ENCODE results near the gene C6orf89.
A peak's percentile ranks its signal among the peaks of the same experiment; 100 is the strongest.

C6orf89 gene

GRCh38 chr6:36915599-36915998 lies 29.8 kb downstream of the C6orf89 start:
- H3K4me3 ChIP-seq (ENCODE audit: low read depth in 1 of 2, low read length in 2 of 2), result no peak overlapping the region
- peaks cover 39% of the 10 kb centered on the region for H3K36me3 ChIP-seq (ENCODE audit: insufficient read depth, low read length)
- no peak overlapping the region for H3K27ac ChIP-seq (ENCODE audit: low read depth, low read length)
- peaks cover 26% of the 10 kb centered on the region for H3K4me1 ChIP-seq (ENCODE audit: insufficient read depth, low read length)
- no peaks in the 10 kb centered on the region for H3K9me3 ChIP-seq (ENCODE audit: low read length)
- no peaks in the 10 kb centered on the region for H3K27me3 ChIP-seq (ENCODE audit: control insufficient read depth in 1 of 2, insufficient read depth in 2 of 2, low read length in 2 of 2)
- no peak overlapping the region for H3K9ac ChIP-seq (ENCODE audit: low read length)

GRCh38 chr6:36916126-36916525 lies 30.4 kb downstream of the C6orf89 start:
- H3K4me1 ChIP-seq (ENCODE audit: insufficient read depth, low read length), result peaks cover 26% of the 10 kb centered on the region
- no peak overlapping the region for H3K27ac ChIP-seq (ENCODE audit: low read depth, low read length)
- no peaks in the 10 kb centered on the region for H3K9me3 ChIP-seq (ENCODE audit: low read length)
- H3K9ac ChIP-seq (ENCODE audit: low read length), result no peak overlapping the region
- no peak overlapping the region for H3K4me3 ChIP-seq (ENCODE audit: low read depth in 1 of 2, low read length in 2 of 2)
- H3K27me3 ChIP-seq (ENCODE audit: control insufficient read depth in 1 of 2, insufficient read depth in 2 of 2, low read length in 2 of 2), result no peaks in the 10 kb centered on the region
- H3K36me3 ChIP-seq (ENCODE audit: insufficient read depth, low read length), result peaks cover 39% of the 10 kb centered on the region

DNA sequence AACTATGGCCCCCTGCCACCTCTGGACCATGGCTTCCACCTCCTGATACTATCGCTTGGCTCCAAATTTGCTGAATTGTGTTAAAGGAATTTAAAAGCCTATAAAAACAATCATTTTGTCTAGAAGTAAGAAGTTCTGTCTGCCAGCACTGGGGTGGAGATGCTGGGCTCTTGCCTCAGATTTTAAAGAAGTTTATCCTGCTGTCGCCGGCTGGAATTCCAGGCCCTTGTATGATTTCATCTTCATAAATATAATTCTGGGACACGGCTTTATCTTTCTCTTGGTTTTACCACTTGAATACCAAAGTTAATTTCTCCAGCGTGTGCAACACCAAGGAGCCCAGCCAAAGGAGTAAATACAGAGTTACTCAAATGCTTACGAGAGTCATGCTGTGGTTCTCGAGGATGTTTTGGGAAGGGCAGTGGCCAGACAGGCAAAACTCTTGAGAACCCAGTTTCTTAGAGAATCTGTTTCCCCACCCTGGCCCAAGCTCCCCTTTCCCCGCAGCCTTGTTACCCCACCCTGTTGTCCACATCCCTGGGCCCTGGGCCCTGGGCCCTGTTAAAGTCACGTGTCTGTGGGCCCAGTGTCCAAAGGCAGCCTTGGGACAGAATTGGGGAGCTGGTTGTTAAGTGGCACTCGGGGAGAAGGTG lies 31.9 kb downstream of the C6orf89 start:
- peak overlapping the region; percentile 35 for H3K27ac ChIP-seq (ENCODE audit: low read depth, low read length)
- no peaks in the 10 kb centered on the region for H3K27me3 ChIP-seq (ENCODE audit: control insufficient read depth in 1 of 2, insufficient read depth in 2 of 2, low read length in 2 of 2)
- peaks cover 35% of the 10 kb centered on the region for H3K36me3 ChIP-seq (ENCODE audit: insufficient read depth, low read length)
- H3K9me3 ChIP-seq (ENCODE audit: low read length), result no peaks in the 10 kb centered on the region
- no peak overlapping the region for H3K4me3 ChIP-seq (ENCODE audit: low read depth in 1 of 2, low read length in 2 of 2)
- H3K9ac ChIP-seq (ENCODE audit: low read length), result no peak overlapping the region
- peaks cover 26% of the 10 kb centered on the region for H3K4me1 ChIP-seq (ENCODE audit: insufficient read depth, low read length)

DNA sequence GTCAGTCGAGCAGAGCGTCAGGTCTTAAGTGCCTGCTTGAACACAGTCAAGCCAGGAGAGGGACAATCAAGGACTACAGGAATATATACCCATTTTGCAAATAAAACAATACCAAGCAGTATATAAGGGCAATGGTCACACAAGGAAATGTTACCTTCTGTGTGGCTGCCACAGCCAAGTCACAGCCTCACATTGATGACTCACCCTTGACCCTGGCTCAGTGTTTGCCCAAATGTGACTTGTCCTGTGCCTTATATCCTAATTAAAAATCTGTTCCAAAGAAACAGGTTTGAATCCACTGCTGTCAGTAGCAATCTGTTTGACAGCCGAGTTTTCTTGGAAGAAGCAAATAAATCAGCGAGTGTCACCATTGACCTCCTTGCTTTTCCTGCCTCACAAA lies 34.3 kb downstream of the C6orf89 start:
- no peak overlapping the region for H3K27ac ChIP-seq (ENCODE audit: low read depth, low read length)
- peaks cover 40% of the 10 kb centered on the region for H3K36me3 ChIP-seq (ENCODE audit: insufficient read depth, low read length)
- no peak overlapping the region for H3K4me3 ChIP-seq (ENCODE audit: low read depth in 1 of 2, low read length in 2 of 2)
- H3K9me3 ChIP-seq (ENCODE audit: low read length), result no peaks in the 10 kb centered on the region
- peaks cover 26% of the 10 kb centered on the region for H3K4me1 ChIP-seq (ENCODE audit: insufficient read depth, low read length)
- no peaks in the 10 kb centered on the region for H3K27me3 ChIP-seq (ENCODE audit: control insufficient read depth in 1 of 2, insufficient read depth in 2 of 2, low read length in 2 of 2)
- H3K9ac ChIP-seq (ENCODE audit: low read length), result no peak overlapping the region

GRCh38 chr6:36920546-36920945 lies 34.8 kb downstream of the C6orf89 start:
- peaks cover 40% of the 10 kb centered on the region for H3K36me3 ChIP-seq (ENCODE audit: insufficient read depth, low read length)
- no peak overlapping the region for H3K9ac ChIP-seq (ENCODE audit: low read length)
- H3K27ac ChIP-seq (ENCODE audit: low read depth, low read length), result no peak overlapping the region
- H3K27me3 ChIP-seq (ENCODE audit: control insufficient read depth in 1 of 2, insufficient read depth in 2 of 2, low read length in 2 of 2), result no peaks in the 10 kb centered on the region
- H3K4me3 ChIP-seq (ENCODE audit: low read depth in 1 of 2, low read length in 2 of 2), result no peak overlapping the region
- peaks cover 26% of the 10 kb centered on the region for H3K4me1 ChIP-seq (ENCODE audit: insufficient read depth, low read length)
- no peaks in the 10 kb centered on the region for H3K9me3 ChIP-seq (ENCODE audit: low read length)

- Histone ChIP-seq H3K4me3 (ENCODE audit: low read depth in 1 of 2, low read length in 2 of 2) (no peak overlapping the region), H3K9me3 (ENCODE audit: low read length) (no peaks in the 10 kb centered on the region), H3K27me3 (ENCODE audit: control insufficient read depth in 1 of 2, insufficient read depth in 2 of 2, low read length in 2 of 2) (no peaks in the 10 kb centered on the region), H3K4me1 (ENCODE audit: insufficient read depth, low read length) (peaks cover 12% of the 10 kb centered on the region), H3K27ac (ENCODE audit: low read depth, low read length) (no peak overlapping the region), H3K9ac (ENCODE audit: low read length) (no peak overlapping the region), H3K36me3 (ENCODE audit: insufficient read depth, low read length) (peaks cover 35% of the 10 kb centered on the region)
These were observed 38.4 kb downstream of the C6orf89 start for GRCh38 chr6:36924131-36924530.

GRCh38 chr6:36924778-36925374 lies 39.1 kb downstream of the C6orf89 start:
- no peak overlapping the region for H3K9ac ChIP-seq (ENCODE audit: low read length)

DNA sequence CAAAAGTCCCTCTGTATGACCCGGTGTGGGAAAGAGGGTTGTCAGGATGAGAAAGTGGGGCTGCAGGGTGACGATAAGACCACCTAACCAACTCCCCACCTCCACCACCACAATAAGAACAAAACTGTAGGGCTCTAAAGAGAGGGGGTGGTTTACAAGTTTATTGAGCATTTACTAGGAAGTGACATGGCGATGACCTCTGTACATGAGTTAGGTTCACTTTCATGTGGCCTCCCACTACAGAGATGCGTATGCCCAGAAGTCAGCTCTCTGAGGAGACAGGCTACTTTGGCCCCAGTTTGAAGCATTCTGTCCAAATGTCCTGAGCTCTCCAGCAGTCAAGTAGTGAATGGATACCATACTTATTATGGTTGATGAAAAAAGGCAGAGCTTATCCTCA lies 40.1 kb downstream of the C6orf89 start:
- no peaks in the 10 kb centered on the region for H3K27me3 ChIP-seq (ENCODE audit: control insufficient read depth in 1 of 2, insufficient read depth in 2 of 2, low read length in 2 of 2)
- H3K9ac ChIP-seq (ENCODE audit: low read length), result no peak overlapping the region
- no peaks in the 10 kb centered on the region for H3K9me3 ChIP-seq (ENCODE audit: low read length)
- no peak overlapping the region for H3K27ac ChIP-seq (ENCODE audit: low read depth, low read length)
- H3K4me1 ChIP-seq (ENCODE audit: insufficient read depth, low read length), result peaks cover 7% of the 10 kb centered on the region
- no peak overlapping the region for H3K4me3 ChIP-seq (ENCODE audit: low read depth in 1 of 2, low read length in 2 of 2)
- H3K36me3 ChIP-seq (ENCODE audit: insufficient read depth, low read length), result peaks cover 23% of the 10 kb centered on the region

More at GRCh38 chr6:36924778-36925374, 39.1 kb downstream of the C6orf89 start:
- peaks cover 28% of the 10 kb centered on the region for H3K36me3 ChIP-seq (ENCODE audit: insufficient read depth, low read length)
- H3K4me1 ChIP-seq (ENCODE audit: insufficient read depth, low read length), result peaks cover 7% of the 10 kb centered on the region
- no peak overlapping the region for H3K4me3 ChIP-seq (ENCODE audit: low read depth in 1 of 2, low read length in 2 of 2)
- H3K27me3 ChIP-seq (ENCODE audit: control insufficient read depth in 1 of 2, insufficient read depth in 2 of 2, low read length in 2 of 2), result no peaks in the 10 kb centered on the region
- no peaks in the 10 kb centered on the region for H3K9me3 ChIP-seq (ENCODE audit: low read length)
- H3K27ac ChIP-seq (ENCODE audit: low read depth, low read length), result no peak overlapping the region

DNA sequence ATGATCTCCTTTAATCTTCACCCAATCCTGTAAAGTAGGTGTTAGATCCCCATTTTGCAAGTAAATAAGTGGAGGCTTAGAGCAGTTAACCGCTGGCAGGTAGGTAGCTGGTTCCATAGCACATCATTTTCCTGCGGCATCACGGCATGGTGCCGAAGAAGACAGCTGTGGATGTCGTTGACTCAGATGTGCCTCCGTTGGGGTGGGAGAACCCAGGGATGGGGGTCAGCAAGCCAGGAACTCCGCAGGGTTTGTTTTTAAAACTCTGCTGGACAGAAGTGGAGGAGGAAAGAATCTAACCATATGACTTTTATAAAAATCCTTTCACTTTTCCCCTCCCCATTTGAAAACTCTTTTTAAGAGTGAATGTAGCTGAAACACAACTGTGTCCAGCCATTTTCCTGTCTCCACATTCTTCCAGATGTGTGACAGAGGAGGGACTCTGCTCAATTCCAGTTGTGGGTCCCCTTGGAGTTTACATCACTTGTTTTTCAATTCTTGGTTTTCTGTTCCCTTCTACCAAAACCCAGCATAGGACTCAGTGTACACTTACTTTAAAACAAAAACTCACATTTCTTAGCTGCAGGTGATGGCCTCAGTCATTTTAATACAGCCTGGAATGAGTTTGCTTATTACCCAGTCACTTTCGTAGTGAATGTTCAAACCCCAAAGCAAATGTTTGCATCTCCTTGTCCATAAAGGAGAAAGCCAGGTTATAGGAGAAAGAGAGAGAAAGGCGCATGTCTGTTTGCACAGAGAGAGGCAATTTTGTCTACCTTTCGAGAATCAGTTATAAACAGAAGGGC lies 41.2 kb downstream of the C6orf89 start:
- peak overlapping the region; percentile 22 for H3K27ac ChIP-seq (ENCODE audit: low read depth, low read length)
- H3K9ac ChIP-seq (ENCODE audit: low read length), result no peak overlapping the region

GRCh38 chr6:36927691-36928546 lies 42.2 kb downstream of the C6orf89 start:
- Histone ChIP-seq H3K4me1 (ENCODE audit: insufficient read depth, low read length) (peaks cover 7% of the 10 kb centered on the region), H3K27ac (ENCODE audit: low read depth, low read length) (no peak overlapping the region), H3K36me3 (ENCODE audit: insufficient read depth, low read length) (peaks cover 19% of the 10 kb centered on the region), H3K27me3 (ENCODE audit: control insufficient read depth in 1 of 2, insufficient read depth in 2 of 2, low read length in 2 of 2) (no peaks in the 10 kb centered on the region), H3K9ac (ENCODE audit: low read length) (no peak overlapping the region), H3K9me3 (ENCODE audit: low read length) (no peaks in the 10 kb centered on the region), H3K4me3 (ENCODE audit: low read depth in 1 of 2, low read length in 2 of 2) (no peak overlapping the region)

More for the DNA sequence above, 41.2 kb downstream of the C6orf89 start:
- H3K27me3 ChIP-seq (ENCODE audit: control insufficient read depth in 1 of 2, insufficient read depth in 2 of 2, low read length in 2 of 2), result no peaks in the 10 kb centered on the region
- H3K4me3 ChIP-seq (ENCODE audit: low read depth in 1 of 2, low read length in 2 of 2), result no peak overlapping the region
- peaks cover 7% of the 10 kb centered on the region for H3K4me1 ChIP-seq (ENCODE audit: insufficient read depth, low read length)
- H3K36me3 ChIP-seq (ENCODE audit: insufficient read depth, low read length), result peaks cover 23% of the 10 kb centered on the region
- no peaks in the 10 kb centered on the region for H3K9me3 ChIP-seq (ENCODE audit: low read length)

- Histone ChIP-seq H3K27me3 (ENCODE audit: control insufficient read depth in 1 of 2, insufficient read depth in 2 of 2, low read length in 2 of 2) (no peaks in the 10 kb centered on the region), H3K27ac (ENCODE audit: low read depth, low read length) (no peak overlapping the region), H3K36me3 (ENCODE audit: insufficient read depth, low read length) (peaks cover 14% of the 10 kb centered on the region), H3K9ac (ENCODE audit: low read length) (no peak overlapping the region), H3K9me3 (ENCODE audit: low read length) (no peaks in the 10 kb centered on the region), H3K4me3 (ENCODE audit: low read depth in 1 of 2, low read length in 2 of 2) (no peak overlapping the region), H3K4me1 (ENCODE audit: insufficient read depth, low read length) (peaks cover 7% of the 10 kb centered on the region)
These were observed 42.8 kb downstream of the C6orf89 start for GRCh38 chr6:36928547-36928918.

Measured in muscle layer of colon (tissue), 2 donors.